NOMO-1 treated with dmso at 0.1 percent for 144 hours (cell line): Measurements from ENCODE around the gene HSD17B3.
"Not testable (repeated sequence)": the region's sequence is repeated elsewhere in the genome, so short reads cannot be mapped to it uniquely, and the experiment has no call there.

Experiments used
- DNase-seq: peaks from one replicate; lab custom pipeline; 2025; ENCODE audit not compliant: unreplicated experiment; lab: John Stamatoyannopoulos, UW

The HSD17B3 gene

DNA sequence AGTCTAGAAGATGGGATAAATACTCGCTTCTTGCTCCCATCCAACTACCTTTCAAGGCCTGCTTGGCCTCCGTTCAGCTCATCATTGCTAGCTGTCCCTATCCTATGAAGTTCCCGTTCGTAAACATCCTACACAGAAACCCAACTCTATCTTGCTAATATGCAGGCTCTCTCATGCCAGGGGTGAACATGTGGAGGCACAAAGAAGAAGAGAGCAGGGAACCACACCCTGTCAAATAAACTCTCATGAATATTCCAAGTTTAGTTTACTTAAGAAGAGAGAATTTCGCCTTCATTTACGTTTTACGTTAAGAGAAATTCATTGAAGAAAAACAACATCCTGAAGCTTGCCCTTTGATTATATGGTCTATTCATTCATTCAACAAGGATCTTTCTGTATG lies 7.9 kb upstream of the HSD17B3 start:
- no peak for DNase-seq

- DNase-seq, result not testable (repeated sequence)
Measured at GRCh38 chr9:96306958-96307357, 5.0 kb upstream of the HSD17B3 start.

DNA sequence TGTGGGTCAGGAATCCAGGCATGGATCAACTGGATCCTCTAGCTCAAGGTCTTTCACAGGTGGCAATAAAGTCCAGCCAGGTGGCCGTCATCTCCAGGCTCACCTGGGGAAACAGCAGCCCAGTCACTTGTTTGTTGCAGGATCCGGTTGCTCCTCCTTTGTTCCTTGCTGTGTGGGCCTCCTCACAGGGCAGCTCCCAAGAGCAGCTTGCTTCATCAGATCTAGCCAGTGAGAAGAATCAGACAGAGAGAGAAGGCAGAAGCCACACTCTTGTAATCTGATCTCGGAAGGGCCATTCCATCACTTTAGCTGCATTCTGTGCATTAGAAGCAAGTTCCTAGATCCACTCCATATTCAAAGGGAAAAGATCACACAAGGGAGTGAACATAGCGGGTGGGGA lies 3.2 kb upstream of the HSD17B3 start:
- no peak for DNase-seq

DNA sequence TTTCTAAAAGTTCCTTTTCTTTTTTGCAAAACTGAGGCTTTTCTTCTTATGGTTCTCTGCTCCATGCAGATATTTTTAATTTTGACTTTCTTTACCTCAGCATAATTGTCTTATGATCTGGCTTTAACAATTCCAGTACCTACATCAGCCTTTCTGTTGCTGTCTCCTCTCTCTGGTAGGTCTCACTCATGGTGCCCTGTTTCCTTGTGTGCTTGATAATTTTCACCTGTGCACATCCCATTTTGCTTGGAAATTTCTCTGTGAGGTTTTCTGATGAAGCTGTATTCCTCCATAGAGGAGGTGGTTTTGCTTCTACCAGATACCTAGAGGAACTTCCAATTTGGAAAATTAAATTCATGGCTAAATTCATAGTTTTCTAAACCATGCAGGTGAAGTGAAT lies 2.3 kb upstream of the HSD17B3 start:
- no peak for DNase-seq

GRCh38 chr9:96299823-96300222 lies 2.2 kb downstream of the HSD17B3 start:
- no peak for DNase-seq

DNA sequence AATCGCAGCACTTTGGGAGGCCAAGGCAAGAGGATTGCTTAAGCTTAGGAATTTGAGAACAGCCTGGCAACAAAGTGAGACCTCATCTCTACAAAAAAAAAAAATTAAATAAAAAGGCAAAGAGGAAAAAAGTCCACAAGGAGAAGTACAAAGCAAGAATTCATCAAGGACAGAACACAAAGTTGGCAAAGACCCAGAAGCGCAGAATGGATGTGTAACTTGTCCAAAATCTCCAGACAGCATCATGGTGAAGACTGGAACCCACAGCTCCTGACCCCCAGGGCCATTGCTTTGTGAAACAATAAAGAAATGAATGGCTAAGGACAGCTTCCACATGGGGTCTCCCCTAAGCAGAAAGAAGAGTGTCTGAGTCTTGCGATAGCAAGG lies 7.8 kb downstream of the HSD17B3 start:
- DNase-seq, result no peak

- DNase-seq, result no peak
Measured at GRCh38 chr9:96293498-96294158, 8.3 kb downstream of the HSD17B3 start.

DNA sequence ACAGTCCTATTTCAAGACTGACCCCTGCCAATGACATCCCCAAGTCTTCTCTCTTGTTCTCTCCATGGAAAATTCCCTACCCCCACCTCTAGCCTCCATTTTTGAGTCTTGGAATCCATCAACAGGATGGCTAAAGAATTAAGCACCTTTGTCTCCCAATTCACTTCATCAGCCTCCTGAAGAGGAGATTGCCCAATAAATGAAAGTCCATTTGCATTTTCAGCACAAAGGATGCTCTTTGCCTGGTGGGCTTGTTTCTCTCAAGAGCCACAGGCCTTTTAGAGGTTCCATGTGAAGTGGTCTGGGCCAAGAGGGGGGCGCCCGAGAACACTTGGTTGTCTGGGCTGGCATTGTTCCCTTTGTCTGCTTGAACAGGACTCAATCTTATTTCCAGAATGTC lies 12.6 kb downstream of the HSD17B3 start:
- DNase-seq, result no peak

DNA sequence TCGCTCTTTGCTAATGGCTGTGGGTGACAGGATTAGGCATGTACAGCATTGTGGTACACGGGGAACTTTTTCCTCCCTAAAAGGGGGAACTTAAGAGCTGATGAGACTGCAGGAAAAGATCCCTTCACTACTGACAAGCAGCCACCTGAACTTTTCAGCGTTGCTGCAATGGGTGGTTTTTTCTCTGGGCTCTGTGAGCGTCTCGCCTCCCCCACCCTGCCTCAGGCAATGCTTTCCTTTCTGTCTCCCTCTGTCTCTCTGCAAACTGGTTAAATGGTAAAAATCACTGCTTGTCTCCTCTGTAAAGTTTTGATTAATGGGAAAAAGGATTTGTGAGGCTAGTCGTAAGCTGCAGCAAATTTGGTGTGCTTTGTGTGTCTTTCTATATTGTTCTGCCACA lies 20.3 kb downstream of the HSD17B3 start:
- no peak for DNase-seq

DNA sequence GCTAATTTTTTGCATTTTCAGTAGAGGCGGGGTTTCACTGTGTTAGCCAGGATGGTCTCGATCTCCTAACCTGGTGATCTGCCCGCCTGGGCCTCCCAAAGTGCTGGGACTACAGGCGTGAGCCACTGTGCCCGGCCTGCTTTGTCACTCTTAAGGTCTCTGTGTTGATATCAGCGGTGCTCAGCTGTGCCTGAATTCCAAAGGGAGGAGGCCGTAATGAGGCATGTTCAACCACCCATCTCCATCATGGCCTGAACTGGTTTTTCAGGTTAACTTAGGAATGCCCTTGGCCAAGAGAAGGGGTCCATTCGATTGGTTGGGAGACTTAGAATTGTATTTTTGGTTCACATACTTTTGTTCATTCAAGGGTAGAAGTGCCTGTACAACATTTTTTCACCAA lies 22.0 kb downstream of the HSD17B3 start:
- DNase-seq, result no peak

GRCh38 chr9:96274939-96275338 lies 27.0 kb downstream of the HSD17B3 start:
- DNase-seq, result no peak

DNA sequence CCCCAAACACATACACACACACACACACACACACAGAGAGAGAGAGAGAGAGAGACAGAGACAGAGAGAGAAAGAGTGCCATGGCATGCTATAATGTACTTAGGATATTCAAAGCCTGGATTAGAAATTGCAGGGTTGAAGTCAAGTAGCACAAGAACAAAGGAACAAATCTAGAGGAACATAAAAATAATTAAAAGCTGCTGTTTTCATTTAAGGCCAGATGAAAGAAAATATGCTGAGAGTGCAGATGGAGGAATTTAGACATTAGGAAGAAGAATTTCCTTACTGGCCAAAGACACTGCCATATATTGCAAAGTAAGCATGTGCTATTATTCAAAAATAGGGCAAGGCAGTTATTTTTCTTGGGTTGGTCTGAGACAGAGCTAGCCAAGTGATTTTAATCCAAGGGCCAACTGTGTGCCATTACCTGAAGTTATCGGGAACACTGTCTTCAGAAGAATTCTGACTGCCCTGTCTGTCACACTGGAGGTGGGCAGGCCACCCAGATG lies 31.7 kb downstream of the HSD17B3 start:
- no peak for DNase-seq

GRCh38 chr9:96258967-96259366 lies 43.0 kb downstream of the HSD17B3 start:
- DNase-seq, result no peak

GRCh38 chr9:96256800-96257199 lies 45.2 kb downstream of the HSD17B3 start:
- DNase-seq, result no peak

DNA sequence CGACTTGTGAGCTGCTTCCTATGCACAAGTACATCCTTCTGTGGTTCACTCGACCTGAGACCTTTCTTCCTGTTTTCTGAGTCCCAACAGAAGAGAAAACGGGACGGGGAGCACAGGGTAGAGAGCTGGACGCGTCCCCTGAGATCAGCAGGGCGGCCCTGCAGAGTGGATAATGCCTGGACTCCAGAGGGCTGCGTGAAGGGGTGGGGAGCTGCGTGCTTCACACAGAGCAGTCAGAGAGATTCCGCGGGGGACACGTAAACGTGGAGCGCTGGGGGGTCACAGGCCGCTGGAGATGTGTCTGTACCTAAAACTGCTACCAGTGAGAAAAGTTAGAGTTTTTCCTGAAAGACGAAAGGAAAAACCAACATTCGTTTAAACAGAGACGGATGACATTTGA lies 46.3 kb downstream of the HSD17B3 start:
- no peak for DNase-seq

DNA sequence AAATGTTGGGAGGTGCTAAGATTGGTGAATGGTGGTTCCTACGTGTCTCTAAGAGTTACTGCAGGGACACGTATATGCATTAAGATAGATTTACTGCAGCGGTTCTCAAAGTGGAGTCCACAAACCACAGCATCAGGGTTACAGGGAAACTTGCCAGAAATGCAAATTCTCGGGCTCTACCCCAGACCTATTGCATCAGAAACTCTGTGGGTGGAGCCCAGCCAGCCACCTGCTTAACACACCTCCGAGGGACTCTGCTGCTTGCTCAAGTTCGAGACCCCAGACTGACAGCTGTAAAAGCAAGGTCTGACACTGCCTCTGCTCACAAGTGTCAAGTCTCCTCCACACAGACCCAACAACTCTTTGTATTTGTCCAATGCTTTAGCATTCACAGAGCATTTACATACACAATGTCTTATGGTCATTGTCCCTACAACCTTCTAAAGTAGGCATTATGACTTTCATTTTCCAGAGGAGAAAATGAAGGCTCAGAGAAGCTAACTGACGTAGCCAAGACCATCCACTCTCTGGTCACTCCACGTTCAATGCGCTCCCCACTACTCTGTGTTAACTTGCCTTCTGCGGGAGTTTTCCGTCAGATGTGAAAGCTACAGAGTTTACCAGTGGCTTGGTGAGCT lies 48.8 kb downstream of the HSD17B3 start:
- no peak for DNase-seq

DNA sequence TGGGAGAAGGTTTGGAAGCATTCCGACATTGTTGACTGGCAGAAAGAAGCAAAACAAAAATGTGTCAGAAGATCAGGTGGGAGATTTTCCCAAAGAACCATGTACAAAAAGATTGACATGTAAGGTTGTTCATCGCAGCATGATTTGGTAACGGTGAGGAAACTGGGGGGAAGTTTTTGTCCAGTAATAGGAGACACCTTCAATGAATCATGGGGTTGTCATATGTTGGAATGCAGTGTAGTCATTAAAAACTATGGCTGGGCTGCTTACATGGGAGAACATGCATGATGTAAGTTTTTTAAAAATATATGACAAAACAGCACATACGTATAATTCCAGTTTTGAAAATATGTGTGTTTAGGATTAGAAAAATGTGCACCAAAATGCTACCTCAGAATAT lies 50.5 kb downstream of the HSD17B3 start:
- no peak for DNase-seq

DNA sequence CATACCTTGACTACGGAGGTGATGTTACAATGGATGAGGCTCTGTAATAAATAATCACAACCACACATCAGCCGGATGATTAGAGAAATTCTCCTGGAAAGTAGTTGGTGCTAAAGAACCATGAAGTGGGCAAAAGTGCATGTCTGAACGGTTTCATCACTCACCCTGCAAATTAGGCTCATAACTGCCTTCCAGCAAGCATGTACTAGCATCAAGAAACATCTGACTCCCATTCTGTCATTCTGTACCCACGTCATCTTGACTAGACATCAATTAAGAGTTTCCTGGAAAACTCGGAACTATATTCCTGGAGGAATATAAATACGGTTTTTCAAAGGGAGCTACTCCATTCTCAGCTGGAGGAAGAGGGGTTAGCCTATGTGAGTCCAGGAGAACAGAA lies 52.2 kb downstream of the HSD17B3 start:
- no peak for DNase-seq

GRCh38 chr9:96246267-96246671 lies 55.7 kb downstream of the HSD17B3 start:
- no peak for DNase-seq

- DNase-seq, result no peak
Measured at GRCh38 chr9:96245399-96245798, 56.6 kb downstream of the HSD17B3 start.

DNA sequence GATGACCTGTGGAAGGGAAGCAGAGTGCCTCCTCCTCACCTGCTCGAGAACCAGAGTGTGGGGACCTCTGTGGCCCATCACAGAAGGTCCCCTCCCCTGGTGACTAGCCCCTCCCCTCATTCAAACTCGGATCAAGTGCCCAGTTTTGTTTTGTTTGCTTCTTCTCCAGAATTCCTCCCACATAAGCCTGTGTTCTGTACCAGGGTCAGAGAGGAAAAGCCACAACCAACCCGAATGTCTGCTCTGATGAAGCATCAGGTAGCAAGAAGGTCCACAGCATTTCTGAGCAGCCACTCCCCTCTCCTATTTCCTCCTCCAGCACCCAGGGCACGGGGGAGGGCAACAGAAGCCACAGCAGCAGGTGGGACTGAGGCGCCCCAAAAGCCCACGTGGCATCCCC lies 58.2 kb downstream of the HSD17B3 start:
- DNase-seq, result no peak

DNA sequence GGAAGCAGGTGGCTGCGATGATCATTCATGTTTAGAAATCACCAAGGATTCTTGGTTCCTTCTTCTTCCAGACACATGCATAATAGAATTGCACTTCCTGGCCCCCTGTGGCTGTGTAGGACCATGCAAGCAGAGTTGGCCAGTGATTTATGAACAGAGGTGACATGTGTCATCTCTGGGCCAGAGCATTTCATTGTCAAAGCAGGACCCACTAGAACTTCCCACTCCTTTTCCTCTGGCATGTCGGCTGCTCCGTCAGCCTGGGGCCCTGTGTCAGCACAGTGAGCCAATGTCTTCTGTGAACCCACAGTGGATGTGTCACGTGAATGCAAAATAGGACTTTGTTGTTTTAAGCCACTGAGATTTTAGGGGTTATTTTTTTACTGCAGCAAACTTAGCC lies 59.2 kb downstream of the HSD17B3 start:
- no peak for DNase-seq

- no peak for DNase-seq
Measured at GRCh38 chr9:96241391-96241809, 60.6 kb downstream of the HSD17B3 start.
